Prostate gland (tissue), 2 donors: Measurements from ENCODE around the gene ABLIM3. TPM values are rescaled to one million over a fixed set of nuclear protein-coding genes. Genes with fewer than 3 reads are reported as not detected.

ENCODE experiments used
- DNase-seq: peaks from one replicate; pipeline ENCODE4 v3.0.0-alpha.2; 2019; ENCODE audit warnings: low spot score
- H3K27ac ChIP-seq, 2 donors: fragments of 200-600 bp; sonication (generic); 2 replicates each; pipeline ENCODE4 v1.5.1; 2017 to 2019
- H3K27me3 ChIP-seq: fragments of 200-600 bp; sonication (generic); replicated peaks from 2 replicates; pipeline ENCODE4 v1.5.1; 2019; ENCODE audit not compliant: insufficient read depth
- H3K36me3 ChIP-seq, 2 donors: fragments of 200-600 bp; sonication (generic); 1 replicate in 1 of 2; 2 replicates in 1 of 2; pipeline versions ENCODE4 v1.5.1 to v1.8.1; 2017 to 2019
- H3K4me1 ChIP-seq: fragments of 200-600 bp; sonication (generic); replicated peaks from 2 replicates; pipeline ENCODE4 v1.5.1; 2019
- H3K4me3 ChIP-seq, 2 donors: fragments of 200-600 bp; sonication (generic); 2 replicates each; pipeline ENCODE4 v1.5.1; 2017 to 2019
- H3K9me3 ChIP-seq: fragments of 200-600 bp; sonication (generic); 2 replicates; pipeline ENCODE4 v1.5.1; 2017
- POLR2A ChIP-seq: fragments of 450-650 bp; IDR thresholded peaks from one replicate; pipeline ENCODE4 v1.6.1; 2016; ENCODE audit warnings: antibody characterized with exemption, mild to moderate bottlenecking
- POLR2AphosphoS5 ChIP-seq: sonication (generic); formaldehyde crosslinking; IDR thresholded peaks from one replicate; pipeline ENCODE4 v1.6.1; 2017; ENCODE audit warnings: antibody characterized with exemption
- WGBS: methylation state at CpG from one replicate; pipeline ENCODE4 v1.1.5; 2018; 5-methylcytosine and 5-hydroxymethylcytosine counted together
- intact Hi-C: fragments of 100-400 bp; cut with DNase I; formaldehyde crosslinking; loops from one replicate; pipeline ENCODE4 v1.14.2; 2022
- total RNA-seq, 2 donors: library from RNA; depleted of rRNA; stranded (reverse); fragments of >200 nt; gene quantifications; one replicate each; pipeline ENCODE4 v1.1.0, GENCODE V29; 2016
- TF ChIP-seq, protein P1 (sequence below), 4 experiments: fragments of 200-600 bp in 2 of 4; fragments of 450-650 bp in 2 of 4; sonication (generic) in 2 of 4; IDR thresholded peaks; 1 replicate in 3 of 4; 2 replicates in 1 of 4; pipeline ENCODE4 v1.5.1; 2016 to 2019; ENCODE audit warnings: antibody characterized with exemption in 4 of 4, mild to moderate bottlenecking in 2 of 4, moderate library complexity in 2 of 4

Gene ABLIM3
- total RNA-seq, 2 donors from 2014 or later = 9.0 to 11.7 TPM

DNA sequence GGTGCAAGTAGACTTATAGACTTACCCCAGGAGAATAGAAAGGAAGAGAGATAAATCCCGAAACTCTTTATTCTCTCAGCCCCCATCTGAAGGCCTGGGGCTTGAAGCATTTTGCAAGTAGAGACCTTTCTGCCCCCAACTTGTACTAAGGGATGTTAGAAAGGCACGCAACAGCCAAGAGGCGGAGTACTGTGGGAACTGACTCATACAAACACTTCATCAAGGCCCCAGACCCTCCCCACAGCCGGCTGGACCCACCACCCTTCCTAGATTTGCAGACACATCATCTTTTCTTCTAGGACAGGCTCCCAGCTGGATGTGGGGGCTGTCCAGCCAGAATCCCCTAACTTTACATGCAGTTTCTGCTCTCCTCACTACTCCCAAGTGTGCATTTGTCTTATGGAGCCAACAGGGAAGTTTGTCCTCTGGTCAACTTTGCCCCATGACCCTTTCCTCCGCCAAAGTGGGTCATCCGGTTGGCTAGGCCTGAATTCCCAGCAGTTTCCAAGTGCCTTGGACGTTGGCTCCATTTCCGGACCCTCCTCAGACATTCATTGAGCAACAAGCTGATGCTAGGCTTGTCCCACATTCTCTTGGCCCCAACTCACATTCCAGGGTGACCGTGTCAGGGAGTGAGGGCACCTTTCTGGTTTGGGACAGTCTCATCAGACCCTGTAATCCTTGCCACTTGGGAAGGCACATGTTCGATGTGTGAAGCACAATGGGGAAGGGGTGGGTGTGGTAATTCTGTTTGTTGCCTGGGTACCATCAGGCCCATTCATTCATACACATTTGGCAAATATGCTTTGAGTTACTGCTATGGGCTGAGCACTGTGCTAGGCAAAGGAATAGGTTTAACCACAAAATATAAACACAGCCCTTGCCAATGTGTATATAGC, 64.6 kb downstream of the ABLIM3 start:
- Histone ChIP-seq H3K36me3 (no peaks in the 10 kb centered on the region), H3K9me3 (no peaks in the 10 kb centered on the region), H3K27me3 (no peaks in the 10 kb centered on the region), H3K4me3 (no peak overlapping the region), H3K4me1 (no peaks in the 10 kb centered on the region), H3K27ac (no peak overlapping the region)
- DNase-seq = no peak
- TF ChIP-seq POLR2AphosphoS5 (no peak), POLR2A (no peak)
- TF ChIP-seq, protein P1, sequence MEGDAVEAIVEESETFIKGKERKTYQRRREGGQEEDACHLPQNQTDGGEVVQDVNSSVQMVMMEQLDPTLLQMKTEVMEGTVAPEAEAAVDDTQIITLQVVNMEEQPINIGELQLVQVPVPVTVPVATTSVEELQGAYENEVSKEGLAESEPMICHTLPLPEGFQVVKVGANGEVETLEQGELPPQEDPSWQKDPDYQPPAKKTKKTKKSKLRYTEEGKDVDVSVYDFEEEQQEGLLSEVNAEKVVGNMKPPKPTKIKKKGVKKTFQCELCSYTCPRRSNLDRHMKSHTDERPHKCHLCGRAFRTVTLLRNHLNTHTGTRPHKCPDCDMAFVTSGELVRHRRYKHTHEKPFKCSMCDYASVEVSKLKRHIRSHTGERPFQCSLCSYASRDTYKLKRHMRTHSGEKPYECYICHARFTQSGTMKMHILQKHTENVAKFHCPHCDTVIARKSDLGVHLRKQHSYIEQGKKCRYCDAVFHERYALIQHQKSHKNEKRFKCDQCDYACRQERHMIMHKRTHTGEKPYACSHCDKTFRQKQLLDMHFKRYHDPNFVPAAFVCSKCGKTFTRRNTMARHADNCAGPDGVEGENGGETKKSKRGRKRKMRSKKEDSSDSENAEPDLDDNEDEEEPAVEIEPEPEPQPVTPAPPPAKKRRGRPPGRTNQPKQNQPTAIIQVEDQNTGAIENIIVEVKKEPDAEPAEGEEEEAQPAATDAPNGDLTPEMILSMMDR (IDR thresholded peaks at IDR 0.05) = no peak
- WGBS = 89% methylated on average over 10 of the region's 10 CpGs
- intact Hi-C loops = no loop called here

DNA sequence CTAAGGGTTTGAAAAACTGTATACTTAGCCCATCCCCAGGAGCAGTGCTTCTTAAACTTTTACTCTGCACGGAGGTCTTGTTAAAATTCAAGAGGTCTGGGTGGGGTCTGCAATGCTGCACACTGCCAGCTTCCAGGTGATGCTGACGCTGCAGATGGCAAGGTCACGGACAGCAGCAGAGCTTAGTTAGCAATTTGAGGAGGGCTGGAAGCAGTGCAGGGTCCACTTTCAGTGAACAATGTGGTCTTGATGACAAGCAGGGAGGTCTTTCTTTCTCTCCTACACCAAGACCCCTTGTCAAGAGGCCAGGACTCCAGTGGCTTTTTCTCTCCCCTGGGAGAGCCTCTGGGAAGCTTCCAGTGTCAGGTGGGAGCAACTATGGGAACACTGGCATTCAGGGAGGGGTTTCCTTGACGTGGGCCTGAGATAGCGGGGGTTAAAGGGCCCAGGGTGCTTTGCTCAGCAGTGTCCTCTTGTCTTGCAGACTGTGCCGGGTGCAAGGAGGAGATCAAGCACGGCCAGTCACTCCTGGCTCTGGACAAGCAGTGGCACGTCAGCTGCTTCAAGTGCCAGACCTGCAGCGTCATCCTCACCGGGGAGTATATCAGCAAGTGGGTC, 65.3 kb downstream of the ABLIM3 start:
- no peak overlapping the region for H3K4me3 ChIP-seq
- H3K27ac ChIP-seq = no peak overlapping the region
- no peak for DNase-seq
- H3K4me1 ChIP-seq = no peaks in the 10 kb centered on the region
- intact Hi-C loops = no loop called here
- 54% methylated on average over 10 of the region's 10 CpGs for WGBS
- no peak for TF ChIP-seq POLR2A
- TF ChIP-seq, protein P1 (IDR thresholded peaks at IDR 0.05) = no peak
- H3K9me3 ChIP-seq = no peaks in the 10 kb centered on the region
- no peaks in the 10 kb centered on the region for H3K36me3 ChIP-seq
- H3K27me3 ChIP-seq = no peaks in the 10 kb centered on the region

DNA sequence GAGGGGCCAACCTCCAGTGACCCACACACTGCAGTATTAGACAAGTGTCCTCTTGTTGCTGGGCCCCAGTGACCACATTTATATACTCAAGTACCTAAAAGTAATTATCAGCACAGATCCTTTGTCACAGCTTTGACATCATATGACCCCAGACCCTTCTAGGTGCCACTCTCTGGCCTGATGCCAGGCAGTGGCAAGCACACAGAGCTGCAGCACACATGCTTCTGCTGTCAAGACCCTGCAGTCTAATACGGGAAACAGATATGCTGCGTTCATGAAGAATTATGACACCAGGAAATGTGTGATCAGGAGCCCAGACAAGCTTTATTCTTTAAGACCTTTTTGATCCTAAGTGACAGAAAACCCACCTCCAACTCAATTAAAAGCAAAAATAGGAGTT, 66.5 kb downstream of the ABLIM3 start:
- Histone ChIP-seq H3K27me3 (no peaks in the 10 kb centered on the region), H3K36me3 (no peaks in the 10 kb centered on the region), H3K4me3 (no peak overlapping the region), H3K4me1 (no peaks in the 10 kb centered on the region), H3K27ac (no peak overlapping the region), H3K9me3 (no peaks in the 10 kb centered on the region)
- no peak for DNase-seq
- TF ChIP-seq, protein P1 (IDR thresholded peaks at IDR 0.05) = no peak
- TF ChIP-seq POLR2A (no peak), POLR2AphosphoS5 (no peak)
- intact Hi-C loops = no loop called here
- WGBS = 59% methylated on average over 2 of the region's 2 CpGs

DNA sequence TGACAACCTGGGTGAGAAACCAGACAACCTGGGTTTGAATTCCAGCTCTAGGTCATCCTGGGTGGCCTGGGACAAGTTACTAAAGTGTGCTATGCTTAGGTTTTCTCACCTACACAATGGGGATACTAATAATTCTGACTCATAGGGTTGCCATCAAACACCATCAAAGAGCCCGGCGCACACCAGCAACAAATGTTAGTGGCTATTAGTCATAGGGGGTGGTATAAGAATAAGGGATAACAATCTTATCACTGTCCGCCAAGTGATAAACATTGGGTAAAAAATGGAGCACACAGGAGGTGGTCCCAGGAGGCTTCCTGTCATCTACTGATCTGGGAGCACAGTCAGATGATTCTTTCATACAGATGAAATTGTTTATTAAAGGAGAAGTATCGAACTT, 68.9 kb downstream of the ABLIM3 start:
- intact Hi-C loops = no loop called here

More for the DNA sequence above, 68.9 kb downstream of the ABLIM3 start:
- no peaks in the 10 kb centered on the region for H3K9me3 ChIP-seq
- no peak overlapping the region for H3K4me3 ChIP-seq
- H3K27me3 ChIP-seq = no peaks in the 10 kb centered on the region
- no peak overlapping the region for H3K27ac ChIP-seq
- H3K36me3 ChIP-seq = no peaks in the 10 kb centered on the region
- no peaks in the 10 kb centered on the region for H3K4me1 ChIP-seq
- no peak for DNase-seq
- WGBS = 95% methylated on average over 4 of the region's 4 CpGs
- TF ChIP-seq POLR2A = no peak
- no peak for TF ChIP-seq POLR2AphosphoS5
- TF ChIP-seq, protein P1 (IDR thresholded peaks at IDR 0.05) = no peak
